Neutrophil (primary cell): Measurements from ENCODE around the gene GALNT17.

Source experiments
- H3K27ac ChIP-seq: fragments of 200-600 bp; sonication (generic); 2 replicates; pipeline ENCODE4 v1.5.1; 2016; ENCODE audit warnings: mild to moderate bottlenecking, moderate library complexity
- H3K27me3 ChIP-seq: fragments of 200-600 bp; sonication (generic); 2 replicates; pipeline ENCODE4 v1.6.0; 2016; ENCODE audit warnings: mild to moderate bottlenecking
- H3K36me3 ChIP-seq: fragments of 200-600 bp; sonication (generic); 2 replicates; pipeline ENCODE4 v1.5.1; 2017
- H3K4me1 ChIP-seq, 2 experiments: fragments of 200-600 bp in 1 of 2; sonication (generic) in 1 of 2; 1 replicate in 1 of 2; 2 replicates in 1 of 2; pipeline versions ENCODE4 v1.5.1 to v1.6.1; 2013 to 2016; ENCODE audit warnings: low read depth in 1 of 2, low read length in 1 of 2, mild to moderate bottlenecking in 1 of 2, moderate library complexity in 1 of 2; ENCODE audit not compliant: control insufficient read depth in 1 of 2, insufficient read depth in 1 of 2
- H3K4me3 ChIP-seq, 2 experiments: fragments of 200-600 bp in 1 of 2; sonication (generic) in 1 of 2; 1 replicate in 1 of 2; 2 replicates in 1 of 2; pipeline ENCODE4 v1.5.1; 2013 to 2016; ENCODE audit warnings: low read depth in 1 of 2, low read length in 1 of 2, mild to moderate bottlenecking in 1 of 2, moderate library complexity in 1 of 2
- H3K9me3 ChIP-seq: fragments of 200-600 bp; sonication (generic); 2 replicates; pipeline ENCODE4 v1.5.1; 2016
- CTCF ChIP-seq: fragments of 200-600 bp; sonication (generic); IDR thresholded peaks from 2 replicates; pipeline ENCODE4 v1.5.1; 2016; ENCODE audit warnings: antibody characterized with exemption

Gene GALNT17

DNA sequence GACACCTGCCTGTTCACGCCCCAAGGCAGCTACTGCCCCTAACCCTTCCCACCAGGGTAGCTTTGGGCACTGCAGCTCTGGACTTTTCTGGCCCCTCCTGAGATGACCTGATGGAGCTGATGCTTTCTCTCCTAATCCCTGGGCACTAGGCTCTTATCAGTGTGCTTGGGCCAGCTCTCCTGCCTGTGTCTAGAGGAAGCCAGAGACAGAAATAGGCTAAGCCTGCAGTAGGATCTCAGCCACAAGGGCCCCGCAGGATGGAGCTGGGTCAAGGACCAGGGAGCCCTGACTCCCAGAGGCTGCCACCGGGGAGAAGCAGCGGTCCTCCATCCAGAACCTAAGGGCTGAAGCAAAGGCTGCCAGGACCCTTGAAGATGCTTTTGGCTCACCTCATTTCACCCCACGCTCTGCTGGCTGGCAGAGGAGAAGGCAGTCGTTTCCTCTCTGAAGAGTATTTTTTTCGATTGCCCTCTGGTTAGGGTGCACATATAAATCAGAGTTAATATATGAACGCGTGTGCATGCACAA, 580.8 kb downstream of the GALNT17 start:
- H3K36me3 ChIP-seq = no peaks in the 10 kb centered on the region
- H3K4me1 ChIP-seq = no peaks in the 10 kb centered on the region
- H3K27ac ChIP-seq = no peak overlapping the region
- no peaks in the 10 kb centered on the region for H3K9me3 ChIP-seq
- no peak for TF ChIP-seq CTCF
- no peaks in the 10 kb centered on the region for H3K27me3 ChIP-seq
- H3K4me3 ChIP-seq = no peak overlapping the region

DNA sequence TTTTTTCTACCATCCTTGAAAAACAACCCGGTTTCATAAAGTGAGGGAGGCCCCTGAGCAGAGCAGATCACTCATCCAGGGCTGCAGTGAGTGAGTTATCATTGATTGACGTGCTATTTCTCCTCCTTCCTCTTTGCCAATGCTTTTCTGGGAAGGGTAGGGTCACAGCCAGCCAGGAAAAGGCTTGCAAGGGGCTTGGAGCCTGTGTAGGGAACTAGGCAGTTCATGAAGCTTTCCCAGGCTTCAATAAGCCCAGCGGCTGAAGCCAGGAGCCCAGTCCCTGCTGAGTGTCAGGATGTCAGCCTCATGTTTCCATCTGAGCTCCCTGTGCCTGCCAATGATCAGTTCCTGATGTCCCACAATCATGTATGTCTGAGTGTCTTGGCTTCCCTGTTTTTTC, 584.7 kb downstream of the GALNT17 start:
- no peaks in the 10 kb centered on the region for H3K27me3 ChIP-seq
- no peaks in the 10 kb centered on the region for H3K36me3 ChIP-seq
- no peak overlapping the region for H3K4me3 ChIP-seq
- TF ChIP-seq CTCF = no peak
- no peak overlapping the region for H3K27ac ChIP-seq
- no peaks in the 10 kb centered on the region for H3K9me3 ChIP-seq
- no peaks in the 10 kb centered on the region for H3K4me1 ChIP-seq

DNA sequence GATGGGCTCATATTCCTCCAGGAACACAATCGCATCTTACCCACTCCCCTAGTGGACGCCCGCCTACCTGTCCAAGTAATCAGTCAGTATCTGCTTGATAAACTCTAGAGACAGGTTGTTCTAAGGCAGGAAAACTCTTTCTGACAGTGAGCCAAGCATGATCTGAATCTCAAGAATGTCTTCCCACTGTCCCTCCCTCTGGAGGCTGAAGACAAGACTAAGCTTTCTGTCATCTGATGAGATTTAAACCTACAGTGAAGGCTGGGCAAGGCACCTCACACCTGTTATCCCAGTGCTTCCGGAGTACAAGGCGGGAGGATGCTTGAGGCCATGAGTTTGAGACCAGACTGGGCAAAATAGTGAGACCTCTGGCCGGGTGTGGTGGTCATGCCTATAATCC, 586.6 kb downstream of the GALNT17 start:
- H3K27ac ChIP-seq = no peak overlapping the region
- no peaks in the 10 kb centered on the region for H3K27me3 ChIP-seq
- H3K36me3 ChIP-seq = no peaks in the 10 kb centered on the region
- H3K4me1 ChIP-seq = no peaks in the 10 kb centered on the region
- no peak overlapping the region for H3K4me3 ChIP-seq
- TF ChIP-seq CTCF = no peak
- no peaks in the 10 kb centered on the region for H3K9me3 ChIP-seq

DNA sequence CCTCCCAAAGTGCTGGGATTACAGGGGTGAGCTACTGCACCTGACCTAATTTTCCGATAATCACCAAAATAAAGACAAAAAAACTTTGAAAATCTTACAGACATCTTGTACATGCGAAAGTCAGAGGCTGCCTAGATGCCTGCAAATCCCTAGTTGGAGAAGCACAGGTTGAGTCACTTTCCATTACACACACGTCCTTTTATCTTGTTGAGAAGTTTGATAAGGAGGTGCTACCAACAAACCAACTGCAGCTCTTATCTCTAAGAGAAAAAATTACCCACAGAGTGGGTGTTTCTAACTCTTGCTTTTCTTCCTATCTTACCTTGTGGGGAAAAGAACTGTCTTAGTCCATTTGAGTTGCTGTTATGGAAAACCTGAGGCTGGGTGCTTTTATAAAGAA, 589.8 kb downstream of the GALNT17 start:
- no peaks in the 10 kb centered on the region for H3K27me3 ChIP-seq
- no peak overlapping the region for H3K27ac ChIP-seq
- H3K36me3 ChIP-seq = no peaks in the 10 kb centered on the region
- no peaks in the 10 kb centered on the region for H3K4me1 ChIP-seq
- no peak for TF ChIP-seq CTCF
- no peaks in the 10 kb centered on the region for H3K9me3 ChIP-seq
- H3K4me3 ChIP-seq = no peak overlapping the region

- Histone ChIP-seq H3K27me3 (no peaks in the 10 kb centered on the region), H3K9me3 (no peaks in the 10 kb centered on the region), H3K27ac (no peak overlapping the region), H3K4me3 (no peak overlapping the region), H3K4me1 (no peaks in the 10 kb centered on the region), H3K36me3 (no peaks in the 10 kb centered on the region)
- TF ChIP-seq CTCF = no peak
Observed at GRCh38 chr7:71723859-71724258, 591.9 kb downstream of the GALNT17 start.

DNA sequence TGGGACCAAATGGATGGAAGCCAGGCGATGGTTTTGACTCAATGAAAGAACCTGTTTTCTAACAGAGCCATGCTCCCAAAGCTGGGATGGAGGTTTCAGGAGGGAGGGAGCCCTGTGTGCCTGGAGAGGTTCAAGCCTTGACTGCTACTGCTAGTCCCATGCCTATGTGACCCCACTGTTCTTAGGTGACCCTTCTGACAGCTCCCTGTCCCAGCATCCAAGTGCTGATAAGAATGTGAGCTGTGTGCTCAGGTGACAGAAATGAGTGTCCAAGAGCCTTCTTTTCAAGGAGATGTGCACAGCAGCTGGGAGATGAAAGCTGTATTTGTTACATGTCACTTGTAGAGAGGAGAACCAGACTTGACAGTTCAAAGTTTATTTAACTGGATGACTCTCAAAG, 595.4 kb downstream of the GALNT17 start:
- Histone ChIP-seq H3K36me3 (no peaks in the 10 kb centered on the region), H3K4me3 (no peak overlapping the region), H3K27me3 (no peaks in the 10 kb centered on the region), H3K4me1 (no peaks in the 10 kb centered on the region), H3K27ac (no peak overlapping the region), H3K9me3 (no peaks in the 10 kb centered on the region)
- no peak for TF ChIP-seq CTCF
